Uterus (tissue), 2 donors: Measurements from ENCODE around the gene HMX2.

Experiments
- CTCF ChIP-seq, 4 experiments: fragments of 200-600 bp in 2 of 4; fragments of 450-650 bp in 2 of 4; sonication (generic) in 2 of 4; IDR thresholded peaks; one replicate each; pipeline ENCODE4 v1.5.1; 2016 to 2019; ENCODE audit warnings: antibody characterized with exemption in 4 of 4, mild to moderate bottlenecking in 2 of 4, moderate library complexity in 1 of 4
- POLR2A ChIP-seq, 2 donors: fragments of 450-650 bp; IDR thresholded peaks; one replicate each; pipeline ENCODE4 v1.6.1; 2016; ENCODE audit warnings: antibody characterized with exemption in 2 of 2, mild to moderate bottlenecking in 1 of 2, moderate library complexity in 1 of 2

- no peak for TF ChIP-seq CTCF (IDR thresholded peaks at IDR 0.05)
- TF ChIP-seq POLR2A (IDR thresholded peaks at IDR 0.05): no peak
These were observed 6.9 kb upstream of the HMX2 start for GRCh38 chr10:123140983-123141390.
